CD4-positive, alpha-beta T cell treated with Interleukin-15 for 1 hour (primary cell): Measurements from ENCODE around the gene CHD6.

Experiments
- DNase-seq: peaks from one replicate; pipeline ENCODE4 v3.0.0-alpha.2; 2020

The CHD6 gene

DNA sequence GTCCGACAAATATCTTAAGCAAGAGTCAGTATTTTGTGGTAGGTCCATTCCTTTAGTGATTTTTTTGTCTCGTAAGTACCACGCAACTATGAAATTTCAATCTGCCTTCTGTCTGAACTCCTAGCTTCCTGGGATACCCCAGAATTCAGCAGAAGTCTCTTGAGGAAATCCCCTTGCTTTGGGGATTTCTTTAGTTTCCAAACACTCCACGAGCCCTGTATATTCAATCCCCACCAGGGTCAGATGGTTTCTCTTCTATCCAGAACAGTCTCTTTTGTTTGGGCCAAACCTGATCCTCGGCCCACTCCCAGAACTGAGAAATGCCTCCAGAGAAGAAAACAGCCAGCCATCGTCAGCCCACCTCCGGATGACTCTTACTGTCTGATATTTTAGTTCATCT is 113.0 kb downstream of the CHD6 start:
- DNase-seq, result no peak

DNA sequence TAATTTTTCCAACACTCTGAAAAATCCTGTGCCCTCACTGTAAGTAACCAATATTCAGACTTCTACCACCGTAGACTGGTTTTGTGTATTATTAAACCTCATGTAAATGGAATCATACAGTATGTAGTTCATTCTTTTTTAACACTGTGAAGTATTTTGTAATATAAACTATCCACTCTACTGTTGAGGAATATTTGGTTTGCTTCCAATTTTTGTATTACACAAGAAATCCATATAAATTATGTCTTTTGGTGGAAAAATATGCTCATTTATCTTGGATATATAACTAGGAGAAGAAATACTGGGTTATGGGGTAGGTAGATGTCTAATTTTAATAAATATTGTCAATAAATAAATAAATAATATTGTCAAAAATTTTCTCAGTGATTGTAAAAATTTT is 116.8 kb downstream of the CHD6 start:
- DNase-seq, result no peak

DNA sequence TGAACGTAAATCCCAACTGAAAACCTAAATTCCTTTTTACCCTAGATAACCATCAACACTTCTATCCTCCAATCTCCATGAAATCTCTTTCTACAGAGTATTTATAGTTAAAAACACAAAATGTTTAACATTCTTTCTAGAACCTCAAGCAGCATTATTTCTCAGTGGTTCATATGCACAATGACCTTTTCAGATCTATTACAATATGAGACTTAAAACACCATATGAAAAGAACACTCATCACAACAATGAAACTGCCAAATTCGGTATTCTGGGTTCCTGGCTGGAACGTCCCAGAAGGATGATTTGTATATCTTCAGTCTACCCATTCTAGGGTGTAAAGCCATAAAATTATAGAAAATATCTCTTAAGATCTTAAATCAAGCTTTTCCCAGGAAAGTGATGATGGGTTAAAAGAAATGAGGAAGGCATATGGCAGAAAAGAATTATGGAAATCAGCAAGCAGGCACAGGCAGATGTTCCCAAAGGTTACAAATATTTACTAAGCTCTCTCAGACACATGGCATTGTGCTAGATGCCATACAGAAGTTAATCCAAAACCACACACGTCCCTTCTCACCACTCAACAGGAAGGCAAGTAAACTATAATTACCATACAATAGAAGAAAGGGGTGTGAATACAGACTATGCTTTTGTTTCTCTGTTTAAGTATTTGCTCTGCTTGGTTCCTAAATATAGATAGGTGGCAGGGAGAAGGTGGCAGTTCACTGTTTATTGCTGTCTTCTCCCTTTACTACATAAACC is 118.0 kb downstream of the CHD6 start:
- DNase-seq, result no peak

DNA sequence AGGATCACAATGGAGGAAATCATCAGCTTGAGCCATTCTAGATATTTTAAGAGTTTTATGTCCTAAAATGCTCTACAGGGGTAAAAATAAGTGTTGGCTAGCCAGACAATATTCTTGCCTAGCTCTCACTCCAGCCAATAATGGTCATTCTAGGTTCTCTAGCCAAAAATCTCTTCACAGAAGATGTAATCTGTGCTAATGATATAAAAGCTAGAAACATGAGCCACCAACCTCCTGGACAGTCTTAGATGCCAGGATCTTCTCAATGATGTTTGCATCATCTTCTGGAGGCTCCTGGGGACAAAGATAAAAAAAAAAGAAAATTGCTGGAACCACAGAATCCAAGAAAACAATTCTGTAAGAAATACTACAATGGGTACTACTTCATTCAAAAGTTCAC is 119.1 kb downstream of the CHD6 start:
- no peak for DNase-seq

DNA sequence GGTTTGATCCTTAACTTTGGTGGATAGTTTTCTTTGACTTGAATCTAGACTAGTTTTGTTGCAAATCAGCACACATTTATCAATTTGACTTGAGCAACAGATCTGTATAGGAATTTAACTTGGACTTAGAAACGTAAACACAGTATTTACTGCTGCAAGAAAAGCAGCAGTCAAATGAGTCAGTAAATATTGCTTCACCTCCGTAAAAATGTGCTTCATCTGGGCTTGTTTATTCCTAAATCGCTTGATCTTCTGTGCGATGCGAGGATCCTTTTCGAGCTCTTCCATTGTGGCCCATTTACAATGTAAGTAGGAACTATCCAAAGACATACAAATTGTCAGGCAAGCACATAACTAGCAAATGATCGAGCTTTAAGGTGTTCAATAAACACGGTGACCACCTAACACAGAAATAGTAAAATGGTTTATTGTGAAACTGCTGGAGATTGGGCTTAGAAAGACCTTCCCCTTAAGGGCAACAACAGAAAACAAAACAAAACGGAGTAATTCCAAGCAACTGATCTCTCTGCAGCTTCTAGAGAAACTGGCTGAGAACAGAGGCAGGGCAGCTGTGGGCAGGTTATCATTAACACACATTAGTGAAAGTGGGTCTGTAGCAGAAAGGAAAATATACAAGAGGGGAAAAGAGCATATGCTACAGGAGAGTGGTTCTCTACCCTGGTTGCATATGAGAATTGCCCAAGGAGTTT is 120.8 kb downstream of the CHD6 start:
- no peak for DNase-seq

DNA sequence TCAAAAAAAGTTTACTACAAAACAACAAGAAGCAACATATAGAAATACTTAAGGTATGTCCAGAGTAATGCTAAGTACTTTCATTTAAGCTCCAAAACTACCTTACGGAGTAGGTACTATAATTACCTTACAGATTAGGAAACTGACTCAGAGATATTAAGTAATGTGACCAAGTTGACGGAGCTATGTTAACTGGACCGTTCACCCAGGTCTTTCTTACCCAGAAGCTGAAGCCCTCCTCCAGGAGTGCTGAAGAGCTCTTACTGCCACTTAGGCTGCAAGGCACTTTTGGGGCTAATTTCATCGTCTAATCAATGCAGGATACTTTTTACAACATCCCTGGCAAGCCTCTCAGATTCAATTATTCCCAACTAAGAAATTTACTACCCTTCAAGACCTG is 123.7 kb downstream of the CHD6 start:
- DNase-seq, result no peak

DNA sequence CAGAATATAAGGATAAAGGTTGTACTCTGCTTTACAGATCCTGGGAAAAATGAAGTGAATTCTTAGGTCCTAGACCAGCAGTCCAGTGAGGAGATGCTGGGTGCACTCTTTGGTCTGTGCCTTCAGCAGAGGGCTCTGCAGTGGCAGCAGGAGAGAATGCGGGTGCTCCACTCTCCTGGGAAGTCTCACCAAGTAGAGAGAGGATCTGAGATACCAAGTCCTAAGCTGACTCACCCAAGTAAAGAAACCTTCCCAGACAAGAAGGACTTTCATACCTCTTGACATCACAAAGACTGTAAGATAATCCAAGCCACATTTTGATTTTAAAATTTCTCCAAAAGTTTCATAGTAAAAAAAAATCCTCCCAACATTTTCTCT is 134.6 kb downstream of the CHD6 start:
- DNase-seq, result no peak

DNA sequence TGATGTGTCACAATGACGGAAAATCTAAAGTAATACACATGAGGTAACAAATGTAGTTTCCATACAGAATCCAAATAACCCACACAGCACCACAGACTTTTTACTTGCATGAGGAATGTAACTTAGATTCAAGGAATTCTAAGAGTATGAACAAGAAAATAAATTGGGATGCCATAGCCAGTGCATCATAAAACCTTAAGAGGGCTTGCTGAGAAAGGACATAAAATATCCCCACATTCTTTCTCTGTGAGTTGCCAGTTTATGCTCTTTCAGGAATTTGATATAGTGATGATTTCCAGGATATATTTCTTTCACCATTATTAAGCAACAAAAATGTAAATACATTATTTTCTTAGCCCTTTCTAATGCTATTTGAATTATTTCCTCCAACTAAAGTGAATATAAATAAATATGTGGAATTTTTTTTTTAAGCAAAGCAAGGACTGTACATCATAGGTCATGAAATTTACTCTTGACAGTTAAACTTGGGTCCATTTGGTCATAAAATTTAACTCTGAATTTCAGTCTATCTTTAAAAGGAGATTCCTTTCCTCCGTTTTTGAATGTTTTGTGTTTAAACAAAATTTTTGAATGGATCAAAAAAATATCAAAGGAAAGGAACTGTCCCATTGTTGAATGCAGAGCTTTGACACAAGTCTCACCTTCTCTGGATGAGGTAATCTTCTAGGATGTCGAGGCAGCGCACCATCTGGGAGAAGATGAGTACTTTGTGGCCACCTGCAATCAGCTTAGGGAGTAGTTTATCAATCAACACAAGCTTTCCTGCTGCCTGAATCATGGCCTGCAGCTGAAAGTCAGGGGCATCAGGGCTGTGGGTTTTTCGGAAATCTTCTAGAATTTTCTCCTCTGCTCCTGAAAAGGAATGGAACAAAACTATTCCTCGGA is 135.3 kb downstream of the CHD6 start:
- DNase-seq, result no peak

DNA sequence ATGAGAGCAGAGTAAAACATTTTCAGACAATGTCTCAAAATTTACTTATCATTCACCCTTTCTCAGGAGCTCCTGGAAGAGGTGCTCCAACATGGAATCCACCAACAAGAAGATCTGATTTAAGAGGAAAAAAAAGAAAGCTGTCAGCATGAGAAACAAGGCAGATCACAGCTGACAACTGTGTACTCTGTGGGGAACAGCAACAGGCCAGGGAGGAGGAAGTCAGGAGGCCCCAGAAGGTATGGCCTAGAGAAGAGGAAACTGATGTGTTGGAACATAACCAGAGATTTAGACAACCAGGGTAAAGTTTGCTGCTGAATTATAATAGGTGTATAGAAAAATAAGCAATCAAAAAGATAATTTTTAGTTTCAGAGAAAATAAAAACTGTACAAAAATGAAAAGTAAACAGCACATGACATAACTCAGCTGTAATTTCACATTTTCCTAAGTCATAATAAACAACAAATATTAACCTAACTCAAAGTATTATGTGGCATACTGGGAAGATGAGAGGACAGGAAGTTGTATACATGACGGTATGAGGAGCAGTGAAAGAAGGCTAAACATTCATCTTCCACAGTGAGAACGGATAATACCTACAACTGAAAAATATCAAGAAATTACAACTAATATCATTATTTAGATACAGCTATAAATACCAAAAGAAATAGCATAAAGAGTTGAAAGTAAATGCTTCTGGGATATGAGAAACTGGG is 138.0 kb downstream of the CHD6 start:
- peak; percentile 17 for DNase-seq

DNA sequence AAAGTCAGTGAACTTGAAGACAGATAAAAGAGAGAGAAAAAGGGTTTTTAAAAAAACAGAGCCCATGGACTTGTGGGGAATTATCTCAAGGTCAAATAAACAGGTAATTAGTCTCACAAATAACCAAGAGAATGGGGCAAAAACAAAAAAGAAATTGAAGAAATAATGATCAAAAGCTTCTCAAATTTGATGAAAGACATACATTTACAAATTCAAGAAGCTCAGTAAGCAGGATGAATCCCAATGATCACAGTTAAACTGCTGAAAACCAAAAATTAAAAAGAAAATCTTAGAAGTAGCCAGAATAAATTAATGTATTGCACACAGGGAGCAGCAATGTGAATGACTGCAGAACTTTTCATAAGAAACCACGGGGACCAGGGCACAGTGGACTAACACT is 139.1 kb downstream of the CHD6 start:
- no peak for DNase-seq

DNA sequence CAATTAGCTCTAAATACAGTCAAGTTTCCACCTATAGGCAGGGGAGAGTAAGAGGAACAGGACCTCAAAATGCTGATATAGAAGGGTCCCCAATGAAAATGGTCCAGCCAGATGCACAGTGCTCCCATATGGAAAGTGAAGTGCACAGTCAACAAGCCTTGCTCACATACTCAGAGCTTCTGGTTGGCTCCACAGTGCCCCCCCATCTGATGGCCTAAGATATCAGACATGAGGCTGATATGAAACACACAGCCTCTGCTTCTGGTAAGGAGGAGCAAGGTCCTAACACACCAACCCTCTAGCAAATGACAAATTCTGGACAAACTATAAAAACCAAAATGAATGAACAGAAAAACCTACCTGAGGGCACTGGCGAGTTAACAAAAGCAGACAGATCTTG is 140.2 kb downstream of the CHD6 start:
- DNase-seq, result no peak

DNA sequence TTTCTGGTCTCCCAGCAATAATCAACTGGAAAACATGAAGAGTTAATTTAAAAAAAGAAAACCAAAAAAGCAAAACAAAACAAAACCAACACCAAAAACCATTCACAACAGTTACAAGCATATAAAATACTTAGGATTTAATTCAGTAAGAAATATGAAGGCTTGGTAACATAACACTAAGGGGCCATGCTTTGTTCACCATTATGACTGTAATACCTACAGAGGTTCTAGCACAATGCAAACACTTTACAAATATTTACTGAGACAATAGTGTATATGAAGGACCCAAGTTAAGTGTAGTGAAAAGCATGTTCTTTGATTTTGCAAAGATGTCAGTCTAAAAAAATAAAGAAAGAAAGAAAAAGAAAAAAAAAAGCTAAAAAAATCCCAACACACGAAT is 141.7 kb downstream of the CHD6 start:
- no peak for DNase-seq

DNA sequence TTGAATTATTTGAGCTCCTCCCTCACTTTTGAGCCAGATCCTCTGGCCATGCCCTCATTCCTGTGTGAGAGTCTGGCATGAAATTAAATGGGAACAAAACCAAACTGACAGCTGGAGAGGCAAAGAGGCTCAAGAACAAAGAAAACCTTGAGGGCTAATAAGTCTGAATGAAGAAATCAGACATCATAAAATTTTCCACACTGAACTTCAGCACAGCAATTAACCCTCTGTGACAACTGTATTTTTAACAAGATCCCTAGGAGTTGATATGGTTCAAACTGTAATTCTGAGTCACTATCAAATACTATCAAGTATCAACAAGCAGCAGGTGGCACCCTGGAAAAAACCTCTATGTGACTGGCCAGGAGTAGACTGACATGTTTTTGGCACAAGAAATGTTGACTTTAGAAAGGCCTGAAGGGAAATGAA is 142.2 kb downstream of the CHD6 start:
- no peak for DNase-seq

DNA sequence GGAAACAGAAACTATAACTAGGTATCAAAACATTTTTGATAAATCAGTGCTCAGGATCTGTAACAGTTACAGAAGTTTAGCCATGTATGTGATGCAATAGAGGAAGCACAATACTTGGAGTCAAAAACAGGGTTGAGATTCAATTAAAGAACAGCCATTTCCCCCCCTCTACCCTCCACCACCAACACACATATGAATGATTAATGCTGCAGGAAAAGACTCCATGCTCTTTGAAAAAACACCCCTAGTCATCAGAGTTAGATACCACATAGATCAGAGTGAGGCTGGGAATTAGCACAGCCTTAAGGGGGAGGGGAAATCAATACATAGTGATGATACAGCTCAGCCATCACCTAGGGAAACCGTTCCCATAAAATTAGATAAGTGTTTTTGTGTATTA is 142.7 kb downstream of the CHD6 start:
- DNase-seq, result no peak

DNA sequence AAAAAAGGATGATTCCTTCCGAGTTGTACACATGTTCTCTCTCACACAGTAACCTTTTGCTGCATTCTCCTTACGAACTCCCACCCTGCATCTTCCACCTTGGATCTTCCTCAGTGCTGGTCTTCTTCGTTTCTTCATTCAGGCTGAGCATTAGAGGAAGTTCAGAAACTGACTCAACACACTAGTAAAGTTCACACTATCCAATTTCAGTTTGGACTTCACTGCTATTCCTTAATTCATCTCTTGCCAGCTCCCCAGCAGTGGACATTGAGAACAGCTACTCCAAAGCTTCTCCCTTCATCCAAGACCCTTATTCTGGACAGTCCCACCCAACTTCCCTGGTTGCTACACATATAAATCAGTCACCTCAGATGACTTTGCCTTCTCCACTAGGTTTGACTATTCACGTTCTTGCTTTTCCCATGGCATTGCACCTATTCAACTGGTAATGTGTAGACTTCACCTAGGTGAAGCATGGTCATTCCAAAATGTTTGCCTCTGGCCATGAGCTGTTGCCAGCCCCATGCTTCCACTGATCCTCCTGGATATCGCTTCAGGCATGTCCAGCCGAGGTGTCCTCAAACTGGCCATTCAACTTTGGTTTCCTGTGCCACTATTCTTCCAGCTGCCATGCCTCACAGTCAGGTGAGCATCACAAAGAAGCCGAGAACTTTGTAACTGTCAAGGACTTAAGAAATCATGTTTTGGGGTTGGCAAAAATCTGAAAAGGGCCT is 147.6 kb downstream of the CHD6 start:
- no peak for DNase-seq

DNA sequence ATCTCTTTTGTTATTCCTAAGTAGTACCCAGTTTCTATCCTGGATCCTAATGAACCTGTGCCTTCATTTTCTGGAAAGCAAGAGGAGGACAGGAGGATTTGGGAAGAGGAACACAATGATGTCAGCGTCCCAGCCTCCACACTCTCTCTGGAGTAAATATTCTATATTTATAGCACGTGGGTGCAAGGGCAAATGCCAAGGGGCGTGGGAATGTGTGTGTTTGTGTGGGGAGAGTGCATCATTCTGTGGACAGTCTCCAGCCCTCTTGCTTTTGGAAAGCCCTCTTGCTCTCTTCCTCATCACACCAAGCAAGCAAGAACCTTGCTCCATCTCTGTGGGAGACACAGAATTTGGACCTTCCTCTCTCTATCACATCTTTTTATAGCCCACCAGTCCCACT is 148.3 kb downstream of the CHD6 start:
- no peak for DNase-seq

DNA sequence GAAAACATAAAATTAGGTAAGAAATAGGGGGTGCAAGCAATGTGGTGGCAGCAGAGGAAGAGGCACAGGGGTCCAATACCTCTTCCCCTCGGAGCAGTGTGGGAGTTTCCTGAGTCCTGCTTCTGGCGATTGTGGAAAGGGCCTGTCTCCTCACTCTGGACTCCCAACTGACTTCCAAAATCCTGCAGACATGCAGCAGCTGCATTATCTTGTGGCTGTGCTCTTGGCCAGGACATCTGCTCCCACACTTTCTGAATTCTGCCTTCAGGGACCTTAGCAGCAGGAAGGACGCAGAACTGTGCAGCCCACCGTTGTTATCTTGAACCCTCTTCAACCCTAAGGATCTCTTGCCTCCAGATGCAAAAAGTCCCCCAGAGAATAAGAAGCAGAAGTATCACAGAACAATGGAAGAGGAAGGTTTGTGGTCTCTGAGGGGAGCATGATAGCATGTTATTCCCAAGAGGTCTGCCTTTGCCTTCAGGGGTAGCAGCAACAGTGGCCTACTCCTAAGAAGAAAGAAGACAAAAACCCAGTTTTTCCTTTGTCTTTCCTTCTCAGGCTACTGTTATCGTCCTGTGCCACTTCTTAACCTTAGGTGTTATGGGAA is 149.1 kb downstream of the CHD6 start:
- no peak for DNase-seq

DNA sequence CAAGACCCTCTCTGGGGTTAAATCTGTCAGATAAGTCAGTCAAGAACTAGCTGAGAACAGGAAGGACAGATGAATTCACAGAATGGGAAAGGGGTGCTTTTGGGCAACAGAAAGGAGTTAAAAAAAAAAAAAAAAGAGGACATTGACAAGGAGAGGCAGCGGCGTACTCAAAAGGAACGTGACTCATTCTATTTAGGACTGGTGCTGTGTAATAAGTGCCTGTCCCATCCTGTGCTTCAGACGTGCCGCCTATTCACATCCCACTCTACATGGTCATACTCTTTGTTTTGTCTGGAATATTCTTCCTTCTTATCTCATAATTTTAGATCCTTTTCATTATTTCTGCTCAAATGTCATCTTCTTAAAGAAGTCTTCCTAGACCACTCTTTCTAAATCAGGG is 150.5 kb downstream of the CHD6 start:
- DNase-seq, result no peak

DNA sequence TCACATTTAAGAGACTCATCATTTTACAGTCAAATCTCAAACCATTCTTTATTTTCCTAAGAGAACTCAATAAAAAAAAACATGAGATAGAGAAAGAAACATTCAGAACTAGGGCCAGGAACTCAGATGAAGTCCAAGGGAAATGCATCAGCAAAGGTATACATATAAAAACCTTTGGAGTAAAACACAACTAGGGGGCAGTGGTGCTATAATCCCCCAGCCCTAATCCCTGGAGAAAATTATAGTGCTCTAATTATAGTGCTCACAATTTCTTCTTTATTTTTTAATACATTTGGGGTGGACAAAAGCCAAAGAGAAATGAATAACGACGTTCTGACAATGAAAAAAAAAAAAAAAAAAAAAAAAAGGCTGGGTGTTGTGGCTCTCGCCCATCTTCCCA is 151.0 kb downstream of the CHD6 start:
- DNase-seq, result no peak

DNA sequence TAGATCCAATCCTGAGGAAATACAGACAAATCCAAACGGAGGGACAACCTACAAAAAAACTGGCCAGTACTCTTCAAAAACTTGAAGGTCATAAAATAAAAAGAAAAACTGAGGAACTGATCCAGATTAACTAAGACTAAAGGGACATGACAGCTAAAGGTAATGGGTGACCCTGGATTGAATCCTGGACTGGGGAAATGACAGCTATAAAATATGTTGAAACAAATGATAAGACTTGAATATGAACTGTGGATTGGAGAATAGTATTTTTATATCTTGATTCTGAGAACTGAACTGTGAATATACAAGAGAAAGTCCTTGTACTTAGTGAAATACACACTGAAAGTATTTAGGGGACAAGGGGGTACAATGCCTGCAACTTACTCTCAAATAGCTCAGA is 154.6 kb downstream of the CHD6 start:
- no peak for DNase-seq

DNA sequence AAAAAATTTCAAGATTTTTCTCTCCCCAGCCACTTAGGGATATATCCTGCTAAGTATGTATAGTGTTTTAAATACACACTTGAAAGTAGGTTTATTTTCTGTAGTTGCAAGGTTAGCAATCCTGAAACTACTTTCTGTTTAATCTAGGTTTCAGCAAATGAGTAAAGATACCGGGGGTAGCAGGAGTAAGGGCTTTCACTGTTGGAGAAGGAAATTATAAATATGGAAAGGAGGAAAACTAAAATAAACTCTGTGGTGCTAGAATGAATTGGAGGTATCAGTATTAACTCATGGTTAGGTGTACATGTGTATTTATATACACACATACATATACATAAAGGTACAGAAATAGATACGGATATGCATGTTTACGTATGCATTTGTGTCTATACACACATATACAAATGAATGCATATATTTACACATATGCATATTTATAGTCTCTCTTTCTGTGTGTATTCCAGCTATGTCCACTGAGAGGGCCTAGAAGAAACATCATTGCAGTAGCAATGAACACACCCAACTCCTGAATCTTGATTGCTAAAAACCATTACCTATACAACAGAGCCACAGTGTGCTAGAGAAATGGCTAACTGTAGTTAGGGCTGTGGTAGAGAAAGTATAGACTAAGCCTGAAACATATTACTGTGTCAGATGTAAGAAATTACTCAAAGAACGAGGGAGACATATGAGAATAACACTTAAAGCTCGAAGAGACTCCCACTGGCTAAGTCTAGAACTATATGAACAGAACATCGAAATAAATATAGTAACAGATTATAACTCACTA is 155.6 kb downstream of the CHD6 start:
- no peak for DNase-seq
